Neural progenitor cell (in vitro differentiated cells): ENCODE data around the gene LTN1. TPM values are rescaled to one million over a fixed set of nuclear protein-coding genes. Genes with fewer than 3 reads are reported as not detected.

Source experiments
- DNase-seq: peaks from one replicate; pipeline ENCODE4 v3.0.0-alpha.2; 2016; ENCODE audit warnings: low spot score
- H2AFZ ChIP-seq: fragments of 200-600 bp; sonication (generic); replicated peaks from 2 replicates; pipeline ENCODE4 v1.6.1; 2016; ENCODE audit warnings: antibody characterized with exemption
- H3F3A ChIP-seq: fragments of 200-600 bp; sonication (generic); 2 replicates; pipeline ENCODE4 v1.6.1; 2016; ENCODE audit warnings: antibody characterized with exemption, low read depth
- H3K27ac ChIP-seq: fragments of 200-600 bp; sonication (generic); 2 replicates; pipeline ENCODE4 v1.5.1; 2016; ENCODE audit warnings: mild to moderate bottlenecking
- H3K27me3 ChIP-seq: fragments of 200-600 bp; sonication (generic); 2 replicates; pipeline ENCODE4 v1.6.1; 2016; ENCODE audit warnings: mild to moderate bottlenecking, moderate library complexity
- H3K36me3 ChIP-seq: fragments of 200-600 bp; sonication (generic); 2 replicates; pipeline ENCODE4 v1.5.1; 2016
- H3K4me1 ChIP-seq: fragments of 200-600 bp; sonication (generic); 2 replicates; pipeline ENCODE4 v1.6.1; 2016; ENCODE audit warnings: mixed run types
- H3K4me2 ChIP-seq: fragments of 200-600 bp; sonication (generic); 2 replicates; pipeline ENCODE4 v1.6.1; 2016
- H3K4me3 ChIP-seq: fragments of 200-600 bp; sonication (generic); 2 replicates; pipeline ENCODE4 v1.5.1; 2016
- H3K79me2 ChIP-seq: fragments of 200-600 bp; sonication (generic); 2 replicates; pipeline ENCODE4 v1.6.1; 2016; ENCODE audit warnings: low read depth
- H3K9ac ChIP-seq: fragments of 200-600 bp; sonication (generic); 2 replicates; pipeline ENCODE4 v1.6.1; 2016
- H3K9me3 ChIP-seq: fragments of 200-600 bp; sonication (generic); 2 replicates; pipeline ENCODE4 v1.5.1; 2016; ENCODE audit warnings: low read depth
- H4K20me1 ChIP-seq: fragments of 200-600 bp; sonication (generic); 2 replicates; pipeline ENCODE4 v1.6.1; 2016; ENCODE audit warnings: low read depth
- H3K27ac Mint-ChIP-seq: 3 replicates; pipeline ENCODE4 v1.8.0; 2021; ENCODE audit warnings: mixed read lengths
- H3K27me3 Mint-ChIP-seq: 2 replicates; pipeline ENCODE4 v1.8.0; 2022; ENCODE audit warnings: low read depth, mild to moderate bottlenecking, inconsistent platforms, moderate library complexity, mixed read lengths; ENCODE audit not compliant: insufficient read depth
- H3K36me3 Mint-ChIP-seq: 3 replicates; pipeline ENCODE4 v1.8.0; 2021; ENCODE audit warnings: mixed read lengths
- H3K4me1 Mint-ChIP-seq: 3 replicates; pipeline ENCODE4 v1.8.0; 2021; ENCODE audit warnings: mixed read lengths
- H3K4me3 Mint-ChIP-seq: 3 replicates; pipeline ENCODE4 v1.8.0; 2021; ENCODE audit warnings: mild to moderate bottlenecking, moderate library complexity, mixed read lengths
- H3K9me3 Mint-ChIP-seq: 3 replicates; pipeline ENCODE4 v1.8.0; 2020; ENCODE audit warnings: mixed read lengths
- CTCF ChIP-seq: fragments of 200-600 bp; sonication (generic); IDR thresholded peaks from 2 replicates; pipeline ENCODE4 v1.5.1; 2017; ENCODE audit warnings: antibody characterized with exemption, mild to moderate bottlenecking
- EZH2 ChIP-seq: fragments of 200-600 bp; sonication (generic); IDR thresholded peaks from 2 replicates; pipeline ENCODE4 v1.6.1; 2017; ENCODE audit warnings: antibody characterized with exemption, mild to moderate bottlenecking, moderate library complexity
- EZH2phosphoT487 ChIP-seq: fragments of 200-600 bp; sonication (generic); IDR thresholded peaks from 2 replicates; pipeline ENCODE4 v1.6.1; 2017; ENCODE audit warnings: antibody characterized with exemption
- total RNA-seq: library from RNA; depleted of rRNA; stranded (reverse); fragments of >200 nt; gene quantifications from 2 replicates; pipeline ENCODE4 v1.2.3, GENCODE V29; 2015; ENCODE audit warnings: low replicate concordance

LTN1 gene
- total RNA-seq, 1 donor from 2014 or later: 37.3 TPM

GRCh38 chr21:28928578-28929420 is 63.9 kb downstream of the LTN1 start:
- H3K9ac ChIP-seq: no peak overlapping the region
- H3K27ac ChIP-seq: no peak overlapping the region
- no peak overlapping the region for H2AFZ ChIP-seq
- H3K4me3 ChIP-seq: no peak overlapping the region
- no peaks in the 10 kb centered on the region for H3K9me3 ChIP-seq
- peaks cover 7% of the 10 kb centered on the region for H3K36me3 ChIP-seq
- H3K4me1 Mint-ChIP-seq: no peaks in the 10 kb centered on the region
- H3F3A ChIP-seq: no peaks in the 10 kb centered on the region
- no peak overlapping the region for H3K4me2 ChIP-seq
- TF ChIP-seq EZH2phosphoT487 (no peak), EZH2 (no peak), CTCF (no peak)
- H3K27me3 ChIP-seq: no peaks in the 10 kb centered on the region
- H3K4me3 Mint-ChIP-seq: no peak overlapping the region
- peaks cover 8% of the 10 kb centered on the region for H3K36me3 Mint-ChIP-seq
- no peak overlapping the region for H3K27ac Mint-ChIP-seq
- H3K79me2 ChIP-seq: no peaks in the 10 kb centered on the region
- H3K27me3 Mint-ChIP-seq: no peaks in the 10 kb centered on the region
- DNase-seq: no peak
- H3K4me1 ChIP-seq: no peaks in the 10 kb centered on the region
- H3K9me3 Mint-ChIP-seq: no peaks in the 10 kb centered on the region
- no peaks in the 10 kb centered on the region for H4K20me1 ChIP-seq

- Mint-ChIP-seq H3K36me3 (peaks cover 7% of the 10 kb centered on the region), H3K27me3 (no peaks in the 10 kb centered on the region), H3K4me3 (no peak overlapping the region), H3K9me3 (no peaks in the 10 kb centered on the region), H3K27ac (no peak overlapping the region), H3K4me1 (peaks cover 4% of the 10 kb centered on the region)
- Histone ChIP-seq H3K4me2 (no peak overlapping the region), H3K4me1 (peaks cover 6% of the 10 kb centered on the region), H3K27me3 (no peaks in the 10 kb centered on the region), H3K36me3 (peaks cover 7% of the 10 kb centered on the region), H3K79me2 (no peaks in the 10 kb centered on the region), H3F3A (no peaks in the 10 kb centered on the region), H4K20me1 (no peaks in the 10 kb centered on the region), H2AFZ (no peak overlapping the region), H3K9me3 (no peaks in the 10 kb centered on the region), H3K27ac (no peak overlapping the region), H3K9ac (no peak overlapping the region), H3K4me3 (no peak overlapping the region)
- no peak for DNase-seq
- TF ChIP-seq EZH2phosphoT487 (no peak), CTCF (no peak), EZH2 (no peak)
These were observed 65.5 kb downstream of the LTN1 start for GRCh38 chr21:28927130-28927529.

GRCh38 chr21:28923439-28923975 is 69.2 kb downstream of the LTN1 start:
- Mint-ChIP-seq H3K4me1 (peaks cover 4% of the 10 kb centered on the region), H3K27ac (no peak overlapping the region), H3K36me3 (peaks cover 6% of the 10 kb centered on the region), H3K27me3 (no peaks in the 10 kb centered on the region), H3K4me3 (no peak overlapping the region), H3K9me3 (no peaks in the 10 kb centered on the region)
- Histone ChIP-seq H3K4me1 (peaks cover 8% of the 10 kb centered on the region), H3K27ac (no peak overlapping the region), H3K4me2 (no peak overlapping the region), H3K4me3 (no peak overlapping the region), H4K20me1 (no peaks in the 10 kb centered on the region), H3F3A (peaks cover 3% of the 10 kb centered on the region), H3K9ac (no peak overlapping the region), H3K36me3 (peaks cover 4% of the 10 kb centered on the region), H3K79me2 (no peaks in the 10 kb centered on the region), H2AFZ (no peak overlapping the region), H3K9me3 (no peaks in the 10 kb centered on the region), H3K27me3 (no peaks in the 10 kb centered on the region)
- no peak for DNase-seq
- TF ChIP-seq EZH2: no peak
- TF ChIP-seq EZH2phosphoT487: no peak
- no peak for TF ChIP-seq CTCF
